Brain microvascular endothelial cell (primary cell): ENCODE data around the gene SPOCK2.

Experiments used
- DNase-seq: peaks from one replicate; pipeline ENCODE4 v3.0.0-alpha.2; 2020
- H3K27ac ChIP-seq: fragments of 250-450 bp; sonication (Bioruptor Pico); 2 replicates; pipeline ENCODE4 v1.5.1; 2020; ENCODE audit warnings: mild to moderate bottlenecking, moderate library complexity
- H3K27me3 ChIP-seq: fragments of 250-450 bp; sonication (Bioruptor Pico); replicated peaks from 2 replicates; pipeline ENCODE4 v1.5.1; 2020; ENCODE audit warnings: mild to moderate bottlenecking
- H3K36me3 ChIP-seq: fragments of 250-450 bp; sonication (Bioruptor Pico); replicated peaks from 2 replicates; pipeline ENCODE4 v1.5.1; 2020; ENCODE audit warnings: mild to moderate bottlenecking
- H3K4me3 ChIP-seq: 2 replicates; pipeline ENCODE4 v1.5.1; 2011; ENCODE audit warnings: low read depth, mild to moderate bottlenecking, control low read depth, low read length, moderate library complexity
- CTCF ChIP-seq: IDR thresholded peaks from 2 replicates; pipeline ENCODE4 v1.5.1; 2011; ENCODE audit warnings: low read depth, mild to moderate bottlenecking, moderate library complexity, low read length, control low read depth, inconsistent platforms; ENCODE audit errors: missing control alignments
- in situ Hi-C: cut with HindIII; loops from 2 replicates; pipeline ENCODE4 v1.10.0; 2017; ENCODE audit warnings: low sequenced_read_pairs, low pct_ligation_motif_present

The SPOCK2 gene

GRCh38 chr10:72025832-72026231, 62.5 kb downstream of the SPOCK2 start:
- in situ Hi-C loops: no loop called here
- Histone ChIP-seq H3K36me3 (no peaks in the 10 kb centered on the region), H3K27me3 (no peaks in the 10 kb centered on the region), H3K4me3 (no peak overlapping the region), H3K27ac (no peak overlapping the region)
- no peak for DNase-seq
- TF ChIP-seq CTCF: no peak

GRCh38 chr10:72025400-72025799, 63.0 kb downstream of the SPOCK2 start:
- in situ Hi-C loops: no loop called here
- no peak overlapping the region for H3K27ac ChIP-seq
- no peaks in the 10 kb centered on the region for H3K36me3 ChIP-seq
- H3K27me3 ChIP-seq: no peaks in the 10 kb centered on the region
- no peak overlapping the region for H3K4me3 ChIP-seq
- DNase-seq: no peak
- TF ChIP-seq CTCF: no peak

GRCh38 chr10:72024596-72024995, 63.8 kb downstream of the SPOCK2 start:
- no peak for DNase-seq
- H3K27ac ChIP-seq: no peak overlapping the region
- H3K36me3 ChIP-seq: no peaks in the 10 kb centered on the region
- no peaks in the 10 kb centered on the region for H3K27me3 ChIP-seq
- in situ Hi-C loops: no loop called here
- TF ChIP-seq CTCF: no peak
- H3K4me3 ChIP-seq: no peak overlapping the region

- in situ Hi-C loops: no loop called here
- DNase-seq: no peak
- no peak overlapping the region for H3K4me3 ChIP-seq
- H3K27ac ChIP-seq: no peak overlapping the region
- no peak for TF ChIP-seq CTCF
- no peaks in the 10 kb centered on the region for H3K36me3 ChIP-seq
- no peaks in the 10 kb centered on the region for H3K27me3 ChIP-seq
Observed at GRCh38 chr10:72022228-72022627, 66.1 kb downstream of the SPOCK2 start.

- Histone ChIP-seq H3K27me3 (no peaks in the 10 kb centered on the region), H3K4me3 (no peak overlapping the region), H3K36me3 (no peaks in the 10 kb centered on the region), H3K27ac (no peak overlapping the region)
- TF ChIP-seq CTCF: no peak
- DNase-seq: no peak
- in situ Hi-C loops: no loop called here
Observed at GRCh38 chr10:72020914-72021809, 67.2 kb downstream of the SPOCK2 start.
